Astrocyte (in vitro differentiated cells and primary cell): ENCODE results near the gene INSRR.

Experiments used
- EZH2 ChIP-seq: IDR thresholded peaks from 2 replicates; pipeline ENCODE4 v1.6.1; 2012; ENCODE audit warnings: mild to moderate bottlenecking, low read length, inconsistent platforms; ENCODE audit not compliant: insufficient read depth
- TF ChIP-seq, protein P1 (sequence below): IDR thresholded peaks from 2 replicates; pipeline ENCODE4 v1.5.1; 2011; ENCODE audit warnings: low read depth, mild to moderate bottlenecking, inconsistent platforms, low read length, moderate library complexity; ENCODE audit not compliant: insufficient read depth

DNA sequence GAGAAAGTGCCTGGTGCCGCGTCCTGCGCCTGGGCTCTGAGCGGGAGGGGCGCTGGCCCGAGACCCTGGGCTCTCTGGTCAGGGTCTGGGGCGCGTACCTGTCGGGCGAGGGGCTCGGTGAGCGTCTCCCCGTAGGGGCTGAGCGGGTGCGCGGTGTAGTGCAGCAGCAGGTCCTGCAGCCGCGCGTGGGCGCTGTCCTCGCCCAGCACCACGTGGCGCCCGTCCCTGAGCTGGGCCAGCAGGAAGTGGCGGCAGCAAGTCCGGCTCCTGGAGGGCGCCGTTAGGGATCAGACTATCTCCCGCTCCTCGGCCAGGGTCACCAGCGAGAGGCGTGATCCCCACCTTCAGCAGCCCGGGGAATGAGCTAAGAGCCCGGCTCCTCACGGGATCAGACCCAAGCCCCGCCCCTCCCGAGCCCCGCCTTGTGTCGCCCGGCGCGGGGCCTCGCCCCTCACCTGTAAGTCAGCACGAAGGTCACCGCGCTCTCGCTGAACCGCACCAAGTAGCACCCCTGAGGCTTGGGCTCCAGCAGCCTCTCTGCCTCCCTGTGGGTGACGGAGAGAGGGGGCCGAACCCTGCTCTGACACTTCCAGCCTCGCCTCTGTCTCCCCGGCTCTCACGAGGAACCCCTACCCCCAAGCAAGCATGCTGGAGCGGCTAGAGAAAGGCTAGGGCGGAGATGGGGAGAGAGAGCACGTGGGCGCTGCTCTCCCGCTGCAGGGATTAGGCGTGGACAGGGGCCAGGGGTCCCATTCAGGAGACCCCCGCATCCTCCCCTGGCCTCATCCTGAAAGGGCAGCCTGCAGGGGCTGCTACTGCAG lies 45.0 kb downstream of the INSRR start:
- TF ChIP-seq, protein P1, sequence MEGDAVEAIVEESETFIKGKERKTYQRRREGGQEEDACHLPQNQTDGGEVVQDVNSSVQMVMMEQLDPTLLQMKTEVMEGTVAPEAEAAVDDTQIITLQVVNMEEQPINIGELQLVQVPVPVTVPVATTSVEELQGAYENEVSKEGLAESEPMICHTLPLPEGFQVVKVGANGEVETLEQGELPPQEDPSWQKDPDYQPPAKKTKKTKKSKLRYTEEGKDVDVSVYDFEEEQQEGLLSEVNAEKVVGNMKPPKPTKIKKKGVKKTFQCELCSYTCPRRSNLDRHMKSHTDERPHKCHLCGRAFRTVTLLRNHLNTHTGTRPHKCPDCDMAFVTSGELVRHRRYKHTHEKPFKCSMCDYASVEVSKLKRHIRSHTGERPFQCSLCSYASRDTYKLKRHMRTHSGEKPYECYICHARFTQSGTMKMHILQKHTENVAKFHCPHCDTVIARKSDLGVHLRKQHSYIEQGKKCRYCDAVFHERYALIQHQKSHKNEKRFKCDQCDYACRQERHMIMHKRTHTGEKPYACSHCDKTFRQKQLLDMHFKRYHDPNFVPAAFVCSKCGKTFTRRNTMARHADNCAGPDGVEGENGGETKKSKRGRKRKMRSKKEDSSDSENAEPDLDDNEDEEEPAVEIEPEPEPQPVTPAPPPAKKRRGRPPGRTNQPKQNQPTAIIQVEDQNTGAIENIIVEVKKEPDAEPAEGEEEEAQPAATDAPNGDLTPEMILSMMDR: peak; percentile 33
- TF ChIP-seq EZH2: no peak
